ENCODE data around the gene NAV3.

The NAV3 gene

DNA sequence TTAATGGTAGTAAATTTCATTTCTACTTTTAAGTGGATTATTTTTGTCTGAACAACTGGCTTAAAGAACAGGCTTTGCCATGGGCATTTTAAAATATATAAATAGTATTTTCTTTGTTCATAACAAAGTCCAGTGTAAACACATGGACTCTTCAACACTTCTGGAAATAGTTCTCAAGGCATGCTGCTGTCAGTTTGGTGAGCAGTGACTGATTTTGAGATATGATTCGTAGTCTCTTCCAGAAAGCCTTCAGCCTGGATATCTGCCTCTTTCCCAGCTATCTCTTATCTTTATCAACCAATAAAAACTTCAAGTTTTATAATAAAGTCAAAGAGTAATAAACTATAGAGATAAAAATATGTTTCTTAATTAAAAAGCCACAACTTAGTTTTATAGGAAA is 110.7 kb downstream of the NAV3 start:
- Histone ChIP-seq H3K36me3 (no peaks in the 10 kb centered on the region), H3K4me3 (no peak overlapping the region), H3K9me3 (no peaks in the 10 kb centered on the region), H3K4me1 (peaks cover 0 to 29% (median 1%) of the 10 kb centered on the region in 4 donors), H3K27ac (no peak overlapping the region), H3K27me3 (no peaks in the 10 kb centered on the region)
- DNase-seq, result no peak
- intact Hi-C loops (cut with DNase I; ENCODE audit: low total_unique reads), result no loop called here
- TF ChIP-seq, protein P1, sequence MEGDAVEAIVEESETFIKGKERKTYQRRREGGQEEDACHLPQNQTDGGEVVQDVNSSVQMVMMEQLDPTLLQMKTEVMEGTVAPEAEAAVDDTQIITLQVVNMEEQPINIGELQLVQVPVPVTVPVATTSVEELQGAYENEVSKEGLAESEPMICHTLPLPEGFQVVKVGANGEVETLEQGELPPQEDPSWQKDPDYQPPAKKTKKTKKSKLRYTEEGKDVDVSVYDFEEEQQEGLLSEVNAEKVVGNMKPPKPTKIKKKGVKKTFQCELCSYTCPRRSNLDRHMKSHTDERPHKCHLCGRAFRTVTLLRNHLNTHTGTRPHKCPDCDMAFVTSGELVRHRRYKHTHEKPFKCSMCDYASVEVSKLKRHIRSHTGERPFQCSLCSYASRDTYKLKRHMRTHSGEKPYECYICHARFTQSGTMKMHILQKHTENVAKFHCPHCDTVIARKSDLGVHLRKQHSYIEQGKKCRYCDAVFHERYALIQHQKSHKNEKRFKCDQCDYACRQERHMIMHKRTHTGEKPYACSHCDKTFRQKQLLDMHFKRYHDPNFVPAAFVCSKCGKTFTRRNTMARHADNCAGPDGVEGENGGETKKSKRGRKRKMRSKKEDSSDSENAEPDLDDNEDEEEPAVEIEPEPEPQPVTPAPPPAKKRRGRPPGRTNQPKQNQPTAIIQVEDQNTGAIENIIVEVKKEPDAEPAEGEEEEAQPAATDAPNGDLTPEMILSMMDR (IDR thresholded peaks at IDR 0.05), result no peak

DNA sequence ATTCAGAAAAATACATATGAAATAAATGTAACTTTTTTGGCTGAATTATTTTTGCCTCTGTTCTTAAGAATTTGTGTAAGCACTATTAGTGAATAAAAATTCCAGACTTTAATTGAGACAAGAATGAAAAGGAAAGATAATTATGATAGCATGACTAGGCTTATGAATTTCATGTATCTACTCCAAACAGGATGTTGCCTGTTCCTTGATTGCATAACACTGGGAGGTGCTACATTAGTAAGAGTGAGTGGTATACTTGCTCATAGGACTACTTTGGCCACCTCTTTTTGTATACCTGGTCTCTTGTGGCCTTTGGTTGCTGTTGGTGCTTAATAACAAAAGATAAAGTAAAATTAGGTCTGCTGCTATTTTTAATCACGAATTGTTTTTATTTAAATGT is 112.8 kb downstream of the NAV3 start:
- Histone ChIP-seq H3K36me3 (no peaks in the 10 kb centered on the region), H3K4me3 (no peak overlapping the region), H3K27ac (peak overlapping the region in 1 of 2 donors; percentile 20), H3K4me1 (peaks cover 0 to 45% (median 4%) of the 10 kb centered on the region in 4 donors), H3K27me3 (no peaks in the 10 kb centered on the region), H3K9me3 (no peaks in the 10 kb centered on the region)
- DNase-seq, result no peak
- intact Hi-C loops (cut with DNase I; ENCODE audit: low total_unique reads), result no loop called here
- TF ChIP-seq, protein P1 (IDR thresholded peaks at IDR 0.05), result no peak

DNA sequence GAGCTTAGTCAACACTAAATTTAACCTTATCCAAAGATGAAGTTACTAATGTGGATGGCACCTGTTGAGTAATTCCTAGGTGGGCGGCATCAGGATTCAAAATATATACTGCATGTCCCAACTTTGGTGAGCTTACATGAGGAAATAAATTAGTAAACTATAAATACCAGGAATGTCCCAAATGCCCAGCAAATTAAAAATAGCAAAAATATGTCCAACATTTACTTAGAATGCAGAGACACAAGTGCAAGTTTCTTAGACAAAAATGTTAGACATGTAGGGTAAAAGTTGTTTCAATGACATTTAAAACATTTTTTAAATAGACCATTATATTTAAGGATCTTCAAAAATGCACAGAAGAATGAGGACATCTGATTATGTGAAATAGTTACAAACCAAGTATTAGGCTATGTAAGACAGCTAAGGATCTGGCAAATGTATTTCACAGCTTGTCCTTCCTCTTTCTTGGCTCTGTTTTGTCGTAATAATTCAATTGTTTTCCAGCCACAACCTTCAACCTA is 115.9 kb downstream of the NAV3 start:
- peak overlapping the region in 1 of 2 donors; percentile 19 for H3K27ac ChIP-seq
- no peaks in the 10 kb centered on the region for H3K27me3 ChIP-seq
- no peaks in the 10 kb centered on the region for H3K36me3 ChIP-seq
- intact Hi-C loops (cut with DNase I; ENCODE audit: low total_unique reads), result no loop called here
- peaks cover 0 to 32% (median 4%) of the 10 kb centered on the region in 4 donors for H3K4me1 ChIP-seq
- TF ChIP-seq, protein P1 (IDR thresholded peaks at IDR 0.05), result no peak
- DNase-seq, result no peak
- H3K9me3 ChIP-seq, result no peaks in the 10 kb centered on the region
- H3K4me3 ChIP-seq, result no peak overlapping the region

DNA sequence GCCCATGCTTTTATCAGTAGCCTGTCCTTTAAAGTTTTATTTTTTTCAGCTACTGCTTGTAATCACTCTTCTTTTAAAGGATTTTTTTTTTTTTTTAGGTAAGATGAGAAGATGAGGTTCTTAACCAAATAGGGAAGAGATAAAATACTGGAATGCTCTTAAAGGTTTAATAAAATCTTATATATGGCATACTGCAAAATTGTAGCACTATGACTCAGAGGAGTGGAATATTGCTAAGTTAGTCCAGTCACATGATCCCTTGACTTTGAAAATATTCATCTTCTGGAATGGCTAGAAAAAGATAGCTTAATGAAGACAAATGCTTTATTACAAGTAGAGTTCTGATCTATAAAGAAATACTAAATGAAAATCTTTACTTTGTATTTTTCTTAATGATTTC is 116.6 kb downstream of the NAV3 start:
- no peak for DNase-seq
- H3K4me1 ChIP-seq, result peaks cover 0 to 32% (median 4%) of the 10 kb centered on the region in 4 donors
- H3K4me3 ChIP-seq, result no peak overlapping the region
- TF ChIP-seq, protein P1 (IDR thresholded peaks at IDR 0.05), result no peak
- H3K27me3 ChIP-seq, result no peaks in the 10 kb centered on the region
- H3K9me3 ChIP-seq, result no peaks in the 10 kb centered on the region
- H3K36me3 ChIP-seq, result no peaks in the 10 kb centered on the region
- intact Hi-C loops (cut with DNase I; ENCODE audit: low total_unique reads), result no loop called here
- no peak overlapping the region for H3K27ac ChIP-seq

DNA sequence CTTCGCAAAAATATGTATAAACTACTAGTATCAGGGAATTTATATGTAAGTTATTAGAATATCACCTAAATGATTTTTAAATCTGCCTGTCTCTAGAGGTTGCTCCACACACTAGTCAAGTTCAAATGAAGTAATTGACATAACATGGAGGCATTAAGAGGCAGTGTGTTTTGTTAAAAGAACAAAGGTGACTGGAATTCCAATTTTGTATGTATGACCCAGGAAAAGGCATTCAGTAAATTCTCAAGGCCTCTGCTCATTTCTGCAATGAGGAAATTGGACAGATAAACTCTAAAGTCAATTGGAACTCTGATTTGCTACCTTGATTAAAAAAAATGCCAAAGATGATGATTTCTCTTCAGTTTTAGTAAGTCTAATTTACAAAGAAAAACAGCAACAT is 117.1 kb downstream of the NAV3 start:
- DNase-seq, result no peak
- intact Hi-C loops (cut with DNase I; ENCODE audit: low total_unique reads), result no loop called here
- Histone ChIP-seq H3K36me3 (no peaks in the 10 kb centered on the region), H3K4me1 (peaks cover 0 to 31% (median 4%) of the 10 kb centered on the region in 4 donors), H3K9me3 (no peaks in the 10 kb centered on the region), H3K27ac (no peak overlapping the region), H3K27me3 (no peaks in the 10 kb centered on the region), H3K4me3 (no peak overlapping the region)
- TF ChIP-seq, protein P1 (IDR thresholded peaks at IDR 0.05), result no peak

DNA sequence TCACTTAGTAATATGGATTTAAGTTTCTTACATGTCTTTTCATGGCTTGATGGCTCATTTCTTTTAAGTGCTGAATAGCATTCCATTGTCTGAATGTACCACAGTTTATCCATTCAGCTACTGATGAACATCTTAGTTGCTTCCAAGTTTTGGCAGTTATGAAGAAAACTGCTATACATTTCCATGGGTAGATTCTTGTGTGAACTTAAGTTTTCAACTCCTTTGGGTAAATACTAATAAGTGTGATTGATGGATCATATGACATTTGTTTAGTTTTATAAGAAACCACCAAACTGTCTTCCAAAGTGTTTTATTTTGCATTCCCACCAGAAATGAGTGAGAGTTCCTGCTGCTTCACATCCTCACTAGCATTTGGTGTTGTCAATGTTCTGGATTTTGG is 119.2 kb downstream of the NAV3 start:
- intact Hi-C loops (cut with DNase I; ENCODE audit: low total_unique reads), result no loop called here
- no peak for DNase-seq
- Histone ChIP-seq H3K27ac (no peak overlapping the region), H3K4me1 (peaks cover 0 to 20% (median 4%) of the 10 kb centered on the region in 4 donors), H3K4me3 (no peak overlapping the region), H3K27me3 (no peaks in the 10 kb centered on the region), H3K36me3 (no peaks in the 10 kb centered on the region), H3K9me3 (no peaks in the 10 kb centered on the region)
- TF ChIP-seq, protein P1 (IDR thresholded peaks at IDR 0.05), result no peak
